ENCODE data around the gene CD28.
"Not testable (repeated sequence)": the region's sequence is repeated elsewhere in the genome, so short reads cannot be mapped to it uniquely, and the experiment has no call there.

Gene CD28

GRCh38 chr2:203781151-203781550 lies 74.7 kb downstream of the CD28 start:
- DNase-seq (ENCODE audit: low read depth in 4 of 4, low spot score in 1 of 4) = no peak

DNA sequence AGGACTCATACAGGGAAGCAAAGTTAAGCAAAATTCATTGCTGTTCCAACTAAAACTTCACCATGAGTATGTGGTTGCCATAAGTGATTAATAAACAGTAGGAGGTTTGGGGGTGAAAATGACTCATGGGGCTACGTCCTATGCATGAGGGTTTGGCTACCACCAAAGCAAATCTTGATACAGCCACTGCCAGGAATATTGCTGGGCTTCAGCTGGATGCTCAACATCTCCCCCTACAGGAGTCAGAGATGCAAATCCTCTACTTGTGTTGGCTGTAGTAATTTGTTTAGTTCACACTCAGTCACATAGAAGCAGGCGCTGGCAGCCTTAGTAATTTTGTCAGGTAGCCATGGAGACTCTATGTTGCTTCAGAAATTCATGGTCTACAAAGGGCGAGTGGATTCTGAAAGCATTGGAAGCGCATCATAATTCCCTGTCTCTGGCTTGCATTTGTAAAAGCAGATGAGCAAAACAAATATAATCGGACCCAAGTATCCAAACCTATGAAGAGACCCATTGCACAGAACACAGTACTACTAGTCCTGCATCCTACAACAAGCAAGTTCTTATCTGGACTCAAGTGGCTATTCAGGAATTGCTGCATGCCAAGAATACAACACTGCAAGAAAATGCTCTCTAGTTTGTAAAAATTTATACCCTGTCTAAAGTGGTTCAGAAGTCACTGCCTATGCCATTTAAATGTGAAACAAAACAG lies 76.0 kb downstream of the CD28 start:
- peak; percentile 24 to 58 (median 37) for DNase-seq (ENCODE audit: low read depth in 4 of 4, low spot score in 1 of 4)

DNA sequence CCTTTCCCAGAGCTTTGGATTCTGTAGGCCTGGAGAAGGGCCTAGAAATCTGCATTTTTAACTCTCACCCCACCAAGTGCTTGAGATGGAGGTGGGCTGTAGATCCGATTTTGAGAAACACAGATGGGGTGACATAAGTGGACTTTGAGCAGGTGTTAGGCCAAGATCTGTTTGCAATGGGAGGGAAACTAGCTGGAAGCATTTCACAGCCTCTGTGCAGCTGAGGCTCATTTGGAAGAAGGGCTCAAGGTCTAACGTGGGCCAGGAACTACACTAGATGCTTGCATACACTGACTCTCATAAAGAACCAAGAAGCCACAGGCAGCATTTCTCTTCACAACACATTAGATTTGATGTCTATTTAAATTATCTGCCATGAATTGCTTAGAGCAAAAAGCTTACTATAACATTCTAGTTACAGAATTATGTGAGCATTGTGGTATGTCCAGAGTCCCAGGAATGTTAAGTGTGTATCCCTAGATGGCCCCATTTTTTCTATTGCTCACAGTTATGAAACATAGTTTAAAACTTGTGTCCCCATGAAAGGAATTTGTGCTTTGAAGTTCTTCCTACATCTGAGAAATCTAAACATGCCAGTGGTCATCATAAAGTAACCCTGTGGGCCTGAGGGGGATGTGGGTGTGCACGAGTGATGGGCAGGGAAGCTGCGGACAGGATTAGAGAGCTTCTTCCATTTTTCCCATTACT lies 77.2 kb downstream of the CD28 start:
- DNase-seq (ENCODE audit: low read depth in 4 of 4, low spot score in 1 of 4) = no peak

DNA sequence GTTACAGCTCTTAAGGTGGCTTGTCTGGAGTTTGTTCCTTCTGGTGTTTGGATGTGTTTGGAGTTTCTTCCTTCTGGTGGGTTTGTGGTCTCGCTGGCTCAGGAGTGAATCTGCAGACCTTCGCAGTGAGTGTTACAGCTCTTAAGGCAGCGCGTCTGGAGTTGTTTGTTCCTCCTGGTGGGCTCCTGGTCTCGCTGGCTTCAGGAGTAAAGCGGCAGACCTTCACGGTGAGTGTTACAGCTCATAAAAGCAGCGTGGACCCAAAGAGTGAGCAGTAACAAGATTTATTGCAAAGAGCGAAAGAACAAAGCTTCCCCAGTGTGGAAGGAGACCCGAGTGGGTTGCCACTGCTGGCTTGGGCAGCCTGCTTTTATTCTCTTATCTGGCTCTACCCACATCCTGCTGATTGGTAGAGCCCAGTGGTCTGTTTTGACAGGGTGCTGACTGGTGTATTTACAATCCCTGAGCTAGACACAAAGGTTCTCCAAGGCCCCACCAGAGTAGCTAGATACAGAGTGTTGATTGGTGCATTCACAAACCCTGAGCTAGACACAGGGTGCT lies 78.4 kb downstream of the CD28 start:
- DNase-seq (ENCODE audit: low read depth in 4 of 4, low spot score in 1 of 4) = not testable (repeated sequence)

DNA sequence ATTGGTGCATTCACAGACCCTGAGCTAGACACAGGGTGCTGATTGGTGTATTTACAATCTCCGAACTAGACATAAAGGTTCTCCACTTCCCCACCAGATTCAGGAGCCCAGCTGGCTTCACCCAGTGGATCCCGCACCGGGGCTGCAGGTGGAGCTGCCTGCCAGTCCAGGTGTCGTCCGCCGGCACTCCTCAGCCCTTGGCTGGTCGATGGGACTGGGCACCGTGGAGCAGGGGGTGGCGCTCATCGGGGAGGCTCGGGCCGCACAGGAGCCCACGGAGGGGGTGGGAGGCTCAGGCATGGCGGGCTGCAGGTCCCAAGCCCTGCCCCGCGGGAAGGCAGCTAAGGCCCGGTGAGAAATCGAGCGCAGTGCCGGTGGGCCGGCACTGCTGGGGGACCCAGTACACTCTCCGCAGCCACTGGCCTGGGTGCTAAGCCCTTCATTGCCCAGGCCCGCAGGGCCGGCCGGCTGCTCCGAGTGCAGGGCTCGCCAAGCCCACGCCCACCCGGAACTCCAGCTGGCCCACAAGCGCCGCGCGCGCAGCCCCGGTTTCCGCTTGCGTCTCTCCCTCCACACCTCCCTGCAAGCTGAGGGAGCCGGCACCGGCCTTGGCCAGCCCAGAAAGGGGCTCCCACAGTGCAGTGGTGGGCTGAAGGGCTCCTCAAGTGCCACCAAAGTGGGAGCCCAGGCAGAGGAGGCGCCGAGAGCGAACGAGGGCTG lies 79.1 kb downstream of the CD28 start:
- not testable (repeated sequence) for DNase-seq (ENCODE audit: low read depth in 4 of 4, low spot score in 1 of 4)

GRCh38 chr2:203786549-203787351 lies 80.3 kb downstream of the CD28 start:
- no peak for DNase-seq (ENCODE audit: low read depth in 4 of 4, low spot score in 1 of 4)

GRCh38 chr2:203787979-203788378 lies 81.5 kb downstream of the CD28 start:
- DNase-seq (ENCODE audit: low read depth in 4 of 4, low spot score in 1 of 4) = no peak

All from stimulated activated CD4-positive, alpha-beta T cell treated with anti-CD3 and anti-CD28 coated beads, Interleukin-1b, Interleukin-23, amount 100 ng/mL, for 24 hours (primary cell).